MCF 10A (cell line): ENCODE measurements around the gene PABPN1. TPM values are rescaled to one million over a fixed set of nuclear protein-coding genes. Genes with fewer than 3 reads are reported as not detected.

Experiments
- BruUV-seq: library from RNA; stranded (reverse); fragments of 400-500 nt; replicated peaks from 2 replicates; lab custom pipeline; 2021; lab: Mats Ljungman, UMichigan
- CTCF ChIA-PET: fragments of 300-600 bp; sonication (Branson Sonifier 250); formaldehyde crosslinking; extraction: SDS; loops from one replicate; lab custom pipeline; 2021; ENCODE audit warnings: antibody characterized with exemption, inconsistent platforms; lab: Yijun Ruan, JAX
- POLR2A ChIA-PET: fragments of 300-600, 350-650 bp; sonication (Branson Sonifier 250); formaldehyde crosslinking; extraction: SDS; loops from one replicate; lab custom pipeline; 2020; ENCODE audit warnings: antibody characterized with exemption, inconsistent platforms; lab: Yijun Ruan, JAX
- DNase-seq: peaks from one replicate; pipeline ENCODE4 v3.0.0-alpha.2; 2018; ENCODE audit not compliant: unreplicated experiment
- H3K27ac Mint-ChIP-seq: one replicate; pipeline ENCODE4 v1.8.0; 2022; ENCODE audit warnings: mild to moderate bottlenecking, low read depth, mixed read lengths; ENCODE audit not compliant: unreplicated experiment
- H3K27me3 Mint-ChIP-seq: one replicate; pipeline ENCODE4 v1.8.0; 2022; ENCODE audit warnings: mixed read lengths; ENCODE audit not compliant: insufficient read depth, unreplicated experiment
- H3K36me3 Mint-ChIP-seq: one replicate; pipeline ENCODE4 v1.8.0; 2022; ENCODE audit warnings: mild to moderate bottlenecking, moderate library complexity, mixed read lengths; ENCODE audit not compliant: insufficient read depth, unreplicated experiment
- H3K4me1 Mint-ChIP-seq: one replicate; pipeline ENCODE4 v1.8.0; 2022; ENCODE audit warnings: mixed read lengths; ENCODE audit not compliant: insufficient read depth, unreplicated experiment
- H3K4me3 Mint-ChIP-seq: one replicate; pipeline ENCODE4 v1.8.0; 2022; ENCODE audit warnings: mild to moderate bottlenecking, moderate library complexity, mixed read lengths; ENCODE audit not compliant: unreplicated experiment
- H3K9me3 Mint-ChIP-seq: one replicate; pipeline ENCODE4 v1.8.0; 2022; ENCODE audit warnings: mixed read lengths; ENCODE audit not compliant: unreplicated experiment
- intact Hi-C: fragments of 100-400 bp; cut with micrococcal nuclease; formaldehyde crosslinking; loops from 2 replicates; pipeline ENCODE4 v1.14.1; 2022
- total RNA-seq: library from RNA; stranded (reverse); gene quantifications from 2 replicates; pipeline ENCODE4 v1.2.3, GENCODE V29; 2022
- TF ChIP-seq, protein P1 (sequence below): fragments of 200-600 bp; IDR thresholded peaks from one replicate; pipeline ENCODE4 v1.8.0; 2022; ENCODE audit warnings: antibody characterized with exemption, mild to moderate bottlenecking; ENCODE audit not compliant: unreplicated experiment

The PABPN1 gene
- total RNA-seq, 1 experiment from 2014 or later: 153 TPM

DNA sequence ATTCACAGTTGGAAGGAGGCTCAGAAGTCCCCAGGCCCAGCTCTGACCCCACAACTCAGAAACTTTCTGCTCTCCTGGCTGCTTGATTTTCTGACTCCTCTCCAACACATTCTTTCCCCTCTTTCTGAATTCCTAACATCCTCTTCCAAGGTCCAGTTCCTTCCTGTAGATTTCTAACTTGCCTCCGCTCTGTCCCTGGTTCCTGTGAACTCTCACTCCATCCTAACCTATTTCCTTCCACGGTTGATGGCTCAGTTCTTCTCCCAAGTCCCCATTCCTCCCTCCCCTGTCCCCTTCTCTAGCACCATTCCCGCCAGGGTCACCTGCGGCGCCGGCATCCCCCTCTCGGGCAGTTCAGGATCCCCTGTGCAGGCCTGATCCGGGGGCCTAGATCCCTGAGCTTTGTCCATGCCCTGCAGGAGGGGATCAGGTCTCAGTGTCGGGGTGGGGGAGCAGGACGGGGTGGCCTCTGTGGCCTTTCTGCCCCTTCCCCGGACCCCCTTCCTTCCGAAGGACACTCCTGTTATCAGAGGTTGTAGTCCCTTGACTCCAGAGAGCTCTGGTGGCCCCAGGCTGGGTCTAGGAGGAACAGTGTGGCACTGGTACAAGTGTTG, 37.4 kb downstream of the PABPN1 start:
- H3K9me3 Mint-ChIP-seq: no peaks in the 10 kb centered on the region
- no peak overlapping the region for H3K4me3 Mint-ChIP-seq
- no peaks in the 10 kb centered on the region for H3K36me3 Mint-ChIP-seq
- H3K27ac Mint-ChIP-seq: no peak overlapping the region
- BruUV-seq: no TSS peak
- TF ChIP-seq, protein P1, sequence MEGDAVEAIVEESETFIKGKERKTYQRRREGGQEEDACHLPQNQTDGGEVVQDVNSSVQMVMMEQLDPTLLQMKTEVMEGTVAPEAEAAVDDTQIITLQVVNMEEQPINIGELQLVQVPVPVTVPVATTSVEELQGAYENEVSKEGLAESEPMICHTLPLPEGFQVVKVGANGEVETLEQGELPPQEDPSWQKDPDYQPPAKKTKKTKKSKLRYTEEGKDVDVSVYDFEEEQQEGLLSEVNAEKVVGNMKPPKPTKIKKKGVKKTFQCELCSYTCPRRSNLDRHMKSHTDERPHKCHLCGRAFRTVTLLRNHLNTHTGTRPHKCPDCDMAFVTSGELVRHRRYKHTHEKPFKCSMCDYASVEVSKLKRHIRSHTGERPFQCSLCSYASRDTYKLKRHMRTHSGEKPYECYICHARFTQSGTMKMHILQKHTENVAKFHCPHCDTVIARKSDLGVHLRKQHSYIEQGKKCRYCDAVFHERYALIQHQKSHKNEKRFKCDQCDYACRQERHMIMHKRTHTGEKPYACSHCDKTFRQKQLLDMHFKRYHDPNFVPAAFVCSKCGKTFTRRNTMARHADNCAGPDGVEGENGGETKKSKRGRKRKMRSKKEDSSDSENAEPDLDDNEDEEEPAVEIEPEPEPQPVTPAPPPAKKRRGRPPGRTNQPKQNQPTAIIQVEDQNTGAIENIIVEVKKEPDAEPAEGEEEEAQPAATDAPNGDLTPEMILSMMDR: no peak
- ChIA-PET CTCF (interaction anchor here (0.5 to 1.2 kb wide), 3 partner anchors 15 to 56 kb away, joined by 3 to 5 read pairs (median 3); no protein-coding TSS in a partner anchor), POLR2A (no interaction called here)
- DNase-seq: no peak
- intact Hi-C loops: no loop called here
- H3K4me1 Mint-ChIP-seq: no peaks in the 10 kb centered on the region
- H3K27me3 Mint-ChIP-seq: peaks cover 37% of the 10 kb centered on the region

- CTCF ChIA-PET: interaction anchor here (0.6 to 0.8 kb wide), 2 partner anchors 16 to 20 kb away, joined by 3 read pairs; no protein-coding TSS in a partner anchor
- TF ChIP-seq, protein P1: no peak
- no peaks in the 10 kb centered on the region for H3K36me3 Mint-ChIP-seq
- intact Hi-C loops: no loop called here
- no peak overlapping the region for H3K4me3 Mint-ChIP-seq
- no peak overlapping the region for H3K27ac Mint-ChIP-seq
- DNase-seq: no peak
- no TSS peak for BruUV-seq
- POLR2A ChIA-PET: no interaction called here
- no peaks in the 10 kb centered on the region for H3K4me1 Mint-ChIP-seq
- H3K27me3 Mint-ChIP-seq: peaks cover 36% of the 10 kb centered on the region
- H3K9me3 Mint-ChIP-seq: no peaks in the 10 kb centered on the region
Measured at GRCh38 chr14:23359167-23359626, 37.9 kb downstream of the PABPN1 start.

GRCh38 chr14:23359722-23360447, 38.6 kb downstream of the PABPN1 start:
- Mint-ChIP-seq H3K4me1 (no peaks in the 10 kb centered on the region), H3K4me3 (no peak overlapping the region), H3K36me3 (no peaks in the 10 kb centered on the region), H3K27ac (no peak overlapping the region), H3K9me3 (no peaks in the 10 kb centered on the region), H3K27me3 (peaks cover 36% of the 10 kb centered on the region)
- TF ChIP-seq, protein P1: no peak
- intact Hi-C loops: no loop called here
- ChIA-PET CTCF (interaction anchor here (0.6 to 1.5 kb wide), 3 partner anchors 10 to 21 kb away, joined by 3 to 9 read pairs (median 3); no protein-coding TSS in a partner anchor), POLR2A (no interaction called here)
- DNase-seq: no peak
- no TSS peak for BruUV-seq

- Mint-ChIP-seq H3K4me3 (no peak overlapping the region), H3K36me3 (no peaks in the 10 kb centered on the region), H3K27me3 (peaks cover 33% of the 10 kb centered on the region), H3K9me3 (no peaks in the 10 kb centered on the region), H3K27ac (no peak overlapping the region), H3K4me1 (no peaks in the 10 kb centered on the region)
- TF ChIP-seq, protein P1: no peak
- BruUV-seq: no TSS peak
- intact Hi-C loops: no loop called here
- POLR2A ChIA-PET: no interaction called here
- no peak for DNase-seq
- CTCF ChIA-PET: interaction anchor here (0.6 to 1.5 kb wide), 2 partner anchors 9 to 20 kb away, joined by 3 to 9 read pairs; no protein-coding TSS in a partner anchor
Measured at GRCh38 chr14:23360496-23360895, 39.2 kb downstream of the PABPN1 start.
